ENCODE measurements around the gene RRP8. TPM values are rescaled to one million over a fixed set of nuclear protein-coding genes. Genes with fewer than 3 reads are reported as not detected.
A peak's percentile ranks its signal among the peaks of the same experiment; 100 is the strongest.

RRP8 gene
- total and polyA plus RNA-seq, 2 of the 8 experiments (the other 6 are each of a cell fraction or from before 2014, with no cell fraction given), result 4.2 to 14.9 TPM

DNA sequence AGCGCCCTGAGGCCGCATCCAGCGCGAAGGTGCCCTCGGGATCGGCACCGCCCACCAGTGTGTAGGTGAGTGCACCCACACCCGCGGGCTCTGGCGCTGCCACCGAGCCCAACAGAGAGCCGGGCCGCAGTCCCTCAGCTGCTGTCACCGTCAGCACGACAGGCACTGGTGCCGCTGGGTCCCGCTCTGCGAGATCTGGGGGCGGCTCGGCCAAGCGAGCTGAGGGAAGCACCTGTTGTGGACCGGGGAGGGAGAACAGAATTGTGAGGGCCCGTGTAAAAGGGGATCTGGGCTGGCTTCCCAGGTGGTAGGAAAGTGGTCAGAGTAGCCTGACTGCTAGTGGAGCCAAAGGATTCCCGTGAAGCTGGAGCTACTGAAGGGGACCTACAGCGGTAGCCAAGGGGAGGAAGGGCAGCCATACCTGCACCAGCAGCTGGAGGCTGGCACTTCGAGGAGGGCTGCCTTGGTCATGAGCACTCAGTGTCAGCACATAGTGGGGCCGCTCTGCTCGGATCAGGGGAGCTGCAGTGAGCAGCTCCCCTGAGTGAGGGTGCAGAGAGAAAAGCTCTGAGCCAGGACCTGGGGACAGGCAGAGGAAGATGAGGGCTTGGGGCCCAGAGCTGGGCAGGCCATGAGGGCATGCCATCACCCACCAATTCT, 27.3 kb upstream of the RRP8 start:
- 17% methylated on average over 28 of the region's 28 CpGs; no CpG with 5 or more reads in 1 of the 2 experiments for WGBS, 2 experiments (ENCODE audit: extremely low coverage in 1 of 2, insufficient coverage in 1 of 2, insufficient read length in 1 of 2, insufficient replicate concordance in 2 of 2, low coverage in 1 of 2, low lambda C conversion rate in 2 of 2, missing lambda C conversion rate in 1 of 2)
- no peak overlapping the region for H2AFZ ChIP-seq (ENCODE audit: low read length)

More for the DNA sequence above, 27.3 kb upstream of the RRP8 start:
- peak in 1 of 2 experiments; percentile 72 for DNase-seq (ENCODE audit: low read depth in 1 of 2, low spot score in 2 of 2)
- Histone ChIP-seq H3K18ac (ENCODE audit: extremely low read depth, low read length) (no peak overlapping the region), H3K36me3 (ENCODE audit: control insufficient read depth in 2 of 4, insufficient read depth in 4 of 4, low read length in 3 of 4) (peaks cover 0 to 3% (median 0%) of the 10 kb centered on the region in 4 experiments; a peak in 2 of 8 replicates), H3K79me2 (ENCODE audit: control insufficient read depth in 1 of 2, insufficient read depth in 2 of 2, low read length in 2 of 2) (no peaks in the 10 kb centered on the region), H3K27me3 (replicated peaks in 1 of 4; ENCODE audit: control insufficient read depth in 3 of 4, extremely low read depth in 1 of 4, insufficient read depth in 3 of 4, low read length in 3 of 4) (peaks cover 13 to 43% (median 34%) of the 10 kb centered on the region in 4 experiments), H3K23ac (ENCODE audit: insufficient read length) (no peak overlapping the region), H4K91ac (replicated peaks; ENCODE audit: insufficient read length, low read length) (no peak overlapping the region), H3K9me3 (ENCODE audit: insufficient read depth in 2 of 2, low read depth in 1 of 2, low read length in 1 of 2) (no peaks in the 10 kb centered on the region), H2AK5ac (ENCODE audit: low read depth, low read length) (no peak overlapping the region), H4K20me1 (replicated peaks in 1 of 2; ENCODE audit: control insufficient read depth in 1 of 2, insufficient read depth in 2 of 2, low read length in 2 of 2) (peaks cover 5 to 10% of the 10 kb centered on the region in 2 experiments), H2BK15ac (ENCODE audit: low read length) (no peak overlapping the region), H3K4me2 (ENCODE audit: insufficient read depth in 1 of 2, low read depth in 2 of 2, low read length in 2 of 2) (peak overlapping the region; percentile 57 to 82), H3K14ac (ENCODE audit: insufficient read length) (no peak overlapping the region), H3K79me1 (ENCODE audit: low read depth, low read length) (no peaks in the 10 kb centered on the region; the same call in 1 of the 2 replicates), H3K4me1 (replicated peaks in 1 of 4; ENCODE audit: control insufficient read depth in 3 of 4, insufficient read depth in 4 of 4, low read length in 3 of 4) (peaks cover 0 to 6% (median 2%) of the 10 kb centered on the region in 4 experiments; a peak in 3 of 7 replicates), H3K9ac (replicated peaks in 1 of 4; ENCODE audit: extremely low read depth in 1 of 4, low read depth in 3 of 4, low read length in 3 of 4) (no peak overlapping the region; a peak in 1 of 7 replicates), H4K5ac (ENCODE audit: insufficient read length, low read depth, low read length) (no peak overlapping the region), H2BK5ac (ENCODE audit: low read depth, low read length) (no peak overlapping the region), H2BK12ac (ENCODE audit: low read depth, low read length) (no peak overlapping the region), H3K23me2 (ENCODE audit: low read depth, low read length) (peaks cover 12% of the 10 kb centered on the region), H3K27ac (ENCODE audit: low read depth, low read length) (no peak overlapping the region), H3K4me3 (ENCODE audit: extremely low read depth in 1 of 4, insufficient read depth in 2 of 4, low read depth in 3 of 4, low read length in 4 of 4) (peak overlapping the region; percentile 31 to 60 (median 40)), H3K56ac (replicated peaks; ENCODE audit: insufficient read length, low read depth, low read length) (no peak overlapping the region), H2BK120ac (replicated peaks; ENCODE audit: low read depth, low read length) (no peak overlapping the region), H4K8ac (ENCODE audit: extremely low read depth, insufficient read depth, low read length) (0 out of 2 replicates have a peak overlapping the region, but pooled peaks have one; percentile 62), H2BK20ac (ENCODE audit: low read length) (no peak overlapping the region), H3K4ac (replicated peaks; ENCODE audit: insufficient read length, low read depth, low read length) (no peak overlapping the region)
- ChIA-PET POLR2A (ENCODE audit: partially characterized antibody) (interaction anchor here (0.7 to 2.3 kb wide), 12 partner anchors 9 to 157 kb away, joined by 3 to 17 read pairs (median 4); partner anchors contain the start of genes MRPL17, TAF10, TPP1 and TRIM3), CTCF (ENCODE audit: partially characterized antibody) (interaction anchor here (0.6 to 4.6 kb wide), 11 partner anchors 9 to 1739 kb away, joined by 3 to 23 read pairs (median 4); partner anchors contain the start of gene TAF10)
- FAIRE-seq, result no peak
- peak; percentile 50 for TF ChIP-seq SUZ12 (IDR thresholded peaks at IDR 0.05; ENCODE audit: low read length)
- TF ChIP-seq JUN (IDR thresholded peaks at IDR 0.05; ENCODE audit: low read depth, low read length), result no peak
- TF ChIP-seq EZH2 (IDR thresholded peaks at IDR 0.05; ENCODE audit: low read depth, low read length, severe bottlenecking), result peak; percentile 41
- peak; percentile 45 for TF ChIP-seq KDM4A (IDR thresholded peaks at IDR 0.05; ENCODE audit: low read depth, low read length, severe bottlenecking)
